HG02610 (cell line): ENCODE results near the gene ALDH9A1.
"Not testable (repeated sequence)": the region's sequence is repeated elsewhere in the genome, so short reads cannot be mapped to it uniquely, and the experiment has no call there.

Experiments used
- ATAC-seq: cut with Tn5 transposase; IDR thresholded peaks from one replicate; pipeline ENCODE4 v1.9.1; 2021; ENCODE audit warnings: mild to moderate bottlenecking, moderate library complexity; ENCODE audit not compliant: unreplicated experiment

ALDH9A1 gene

DNA sequence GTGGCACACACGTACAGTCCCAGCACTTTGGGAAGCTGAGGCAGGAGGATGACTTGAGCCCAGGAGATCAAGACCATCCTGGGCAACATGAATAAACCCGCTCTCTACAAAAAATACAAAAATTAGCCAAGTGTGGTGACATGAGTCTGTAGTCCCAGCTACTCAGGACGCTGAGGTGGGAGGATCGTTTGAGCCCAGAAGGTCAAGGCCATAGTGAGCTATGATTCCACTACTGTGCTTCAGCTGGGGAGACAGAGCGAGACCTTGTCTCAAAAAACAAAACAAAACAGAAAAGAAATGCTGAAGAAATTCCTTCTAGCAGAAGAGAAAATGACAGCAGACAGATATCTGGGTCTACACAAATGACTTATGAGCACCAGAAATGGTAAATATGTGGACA, 10.3 kb downstream of the ALDH9A1 start:
- ATAC-seq: no peak

DNA sequence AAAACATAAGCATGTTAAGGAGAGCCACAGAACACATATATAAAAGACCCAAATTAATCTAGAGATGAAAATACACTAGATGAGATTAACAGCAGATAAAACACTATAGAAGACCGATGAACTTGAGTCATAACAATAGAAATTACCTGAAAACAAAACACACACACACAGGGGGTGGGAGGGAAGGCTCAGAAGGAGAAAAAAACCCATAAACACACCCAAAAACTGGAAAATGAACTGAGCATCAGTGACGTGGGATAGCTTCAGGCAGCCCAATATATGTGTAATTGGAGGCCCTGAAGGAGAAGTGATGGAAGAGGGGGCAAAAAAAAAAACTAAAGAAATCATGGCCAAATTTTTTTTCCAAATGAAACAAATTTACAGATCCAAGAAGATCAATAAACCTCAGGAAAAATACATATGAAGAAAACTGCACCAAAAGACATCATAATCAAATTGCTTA, 11.4 kb downstream of the ALDH9A1 start:
- ATAC-seq: peak; percentile 34

DNA sequence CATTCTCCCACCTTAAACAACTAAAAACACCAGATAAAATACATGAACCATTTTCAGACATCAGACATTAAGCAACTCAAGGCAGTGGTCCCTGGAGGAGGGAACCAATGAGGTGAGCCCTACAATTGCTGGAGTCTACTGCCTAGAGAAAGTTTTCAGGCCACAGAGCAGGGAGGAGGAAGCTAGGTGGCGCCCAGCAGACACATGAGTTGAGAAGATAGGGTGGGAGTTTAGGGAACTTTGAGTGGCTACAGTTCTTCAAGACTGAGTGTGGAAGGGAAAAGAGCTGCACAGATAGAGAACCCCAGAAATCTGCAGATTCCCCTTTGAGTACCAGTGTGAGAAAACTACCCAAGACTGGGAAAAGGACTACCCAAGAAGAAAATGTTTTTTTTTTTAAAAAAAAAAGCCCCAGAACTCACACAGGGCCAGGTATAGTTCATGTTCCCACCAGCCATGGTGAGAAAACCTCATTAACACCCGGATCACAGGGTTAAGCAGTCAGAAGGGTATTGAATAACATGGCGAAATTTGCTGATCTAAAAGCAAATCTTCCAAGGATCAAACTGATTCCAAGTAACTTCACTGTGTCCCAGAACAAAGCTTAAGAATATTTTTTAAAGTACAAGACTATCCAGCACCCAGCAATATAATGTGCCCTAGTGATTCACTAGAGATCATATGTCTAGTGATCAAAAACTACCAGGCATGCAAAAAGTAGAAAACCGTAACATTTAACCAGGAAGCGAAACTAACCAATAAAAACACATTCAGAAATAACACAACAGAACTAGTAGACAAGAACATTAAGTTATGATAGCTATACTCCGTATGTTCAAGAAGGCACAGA, 12.0 kb downstream of the ALDH9A1 start:
- peak; percentile 57 for ATAC-seq

DNA sequence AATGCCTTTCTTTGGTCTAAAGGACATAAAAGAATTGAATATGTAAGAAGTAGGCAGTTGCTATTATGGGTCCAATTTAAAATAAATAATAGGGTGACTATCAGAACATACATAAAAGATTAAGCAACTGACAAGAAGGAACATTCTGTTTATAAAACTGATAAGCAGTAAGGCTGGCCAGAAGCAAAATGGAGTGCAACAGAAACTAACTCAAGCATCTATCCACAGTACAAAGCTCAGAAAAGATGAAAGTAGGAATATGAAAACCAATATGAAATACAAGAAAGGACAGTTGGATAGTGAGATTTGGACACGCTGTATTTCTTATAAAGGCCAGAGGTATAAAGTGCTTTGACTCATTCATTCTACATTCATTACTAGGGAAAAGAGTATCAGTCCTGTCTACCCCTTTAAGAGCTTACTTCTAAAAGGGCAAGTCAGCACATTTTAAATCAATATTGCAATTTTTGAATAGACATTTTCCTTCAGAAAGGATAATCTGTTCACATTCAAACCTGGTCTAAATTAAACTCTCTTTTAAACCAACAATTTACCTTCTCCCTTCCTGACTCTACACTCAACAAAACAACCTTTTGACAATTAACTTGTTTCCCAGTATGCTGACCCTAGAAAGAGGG, 14.4 kb downstream of the ALDH9A1 start:
- ATAC-seq: no peak

DNA sequence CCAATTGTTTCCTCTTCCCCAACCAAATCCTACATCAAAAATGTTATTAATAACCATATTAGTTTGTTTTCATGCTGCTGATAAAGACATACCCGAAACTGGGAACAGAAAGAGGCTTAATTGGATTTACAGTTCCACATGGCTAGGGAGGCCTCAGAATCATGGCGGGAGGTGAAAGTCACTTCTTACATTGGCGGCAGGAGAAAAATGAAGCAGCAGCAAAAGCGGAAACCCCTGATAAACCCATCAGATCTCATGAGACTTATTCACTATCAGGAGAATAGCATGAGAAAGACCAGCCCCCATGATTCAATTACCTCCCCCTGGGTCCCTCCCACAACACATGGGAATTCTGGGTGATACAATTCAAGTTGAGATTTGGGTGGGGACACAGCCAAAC, 17.6 kb downstream of the ALDH9A1 start:
- not testable (repeated sequence) for ATAC-seq

DNA sequence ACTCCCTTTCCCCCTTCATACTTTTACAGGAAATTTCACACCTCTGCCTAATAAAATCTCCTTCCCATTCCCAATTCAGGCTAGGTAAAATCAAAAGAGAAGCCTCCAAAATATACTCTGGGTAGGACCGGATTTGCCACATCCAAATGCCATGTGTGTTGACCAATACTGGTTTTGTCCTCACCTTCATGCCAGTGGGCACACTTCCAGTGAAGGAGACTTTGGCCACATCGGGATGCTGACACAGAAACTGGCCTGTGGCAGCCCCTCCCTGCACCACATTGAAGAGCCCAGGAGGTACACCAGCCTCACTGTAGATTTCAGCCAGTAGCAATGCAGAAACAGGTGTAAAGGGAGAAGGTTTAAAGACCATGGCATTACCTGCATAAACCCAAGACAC, 18.1 kb downstream of the ALDH9A1 start:
- no peak for ATAC-seq

DNA sequence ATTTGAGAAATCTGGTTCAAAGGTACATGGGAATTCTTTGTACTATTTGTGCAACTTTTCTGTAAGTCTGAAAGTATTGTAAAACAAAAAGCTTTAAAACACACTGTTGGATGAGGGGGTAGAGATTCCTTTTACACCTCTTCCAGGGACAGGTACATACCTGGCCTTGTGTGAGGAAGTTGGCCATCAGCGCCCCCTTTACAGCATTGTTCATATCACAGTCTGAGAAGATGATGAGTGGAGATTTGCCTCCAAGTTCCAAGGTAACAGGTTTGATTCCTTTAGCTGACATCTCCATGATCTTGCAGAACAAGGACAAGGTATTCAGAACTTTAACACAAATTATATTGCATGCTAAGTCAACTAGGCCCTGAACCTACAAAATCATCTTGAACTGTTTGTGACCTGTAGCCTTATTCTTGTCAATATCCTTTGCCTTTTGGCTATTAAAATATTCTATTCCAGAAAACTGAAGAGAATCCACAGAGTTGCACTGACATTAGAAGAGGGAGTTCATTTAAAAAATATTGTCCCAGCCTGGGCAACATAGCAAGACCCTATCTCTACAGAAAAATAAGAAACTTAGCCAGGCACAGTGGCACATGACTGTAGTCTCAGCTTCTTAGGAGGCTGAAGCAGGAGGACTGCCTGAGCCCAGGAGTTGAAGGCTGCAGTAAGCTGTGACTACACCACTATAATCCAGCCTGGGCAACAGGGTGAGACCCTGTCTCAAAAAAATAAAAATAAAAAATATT, 18.9 kb downstream of the ALDH9A1 start:
- no peak for ATAC-seq

DNA sequence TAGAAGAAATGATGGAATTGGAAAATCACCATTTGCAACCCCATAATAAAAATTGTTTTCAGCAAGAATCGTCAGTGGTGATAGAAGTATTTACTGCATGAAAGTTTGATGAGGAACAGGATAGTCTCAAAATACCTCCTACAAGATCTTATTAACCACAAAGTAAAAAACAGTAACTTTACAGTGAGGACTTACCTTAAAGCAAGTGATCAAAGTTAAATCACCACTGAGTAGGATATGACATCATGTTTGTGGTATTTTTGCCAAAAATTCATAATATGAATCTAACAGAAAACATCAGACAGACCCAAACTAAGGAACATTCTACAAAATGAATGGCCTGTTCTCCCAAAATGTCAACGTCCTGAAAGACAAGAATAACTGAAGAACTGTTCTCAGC, 19.9 kb downstream of the ALDH9A1 start:
- ATAC-seq: no peak

DNA sequence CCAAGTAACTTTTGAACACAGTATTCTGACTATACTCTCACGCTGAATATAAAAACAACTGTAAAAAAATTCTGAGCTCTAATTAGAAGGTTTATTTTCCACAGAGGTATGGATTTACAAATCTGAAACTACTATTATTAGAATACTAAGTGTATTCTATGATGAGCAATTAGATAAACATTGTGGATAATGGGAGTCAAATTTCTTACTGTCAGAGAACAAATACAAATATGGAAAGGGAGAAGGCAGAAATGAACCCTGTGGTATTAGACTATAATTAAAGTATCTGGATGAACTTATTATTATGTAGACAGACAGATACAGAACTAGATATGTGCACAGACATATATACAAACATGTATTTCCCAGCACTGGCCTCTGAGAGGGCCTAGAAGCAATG, 22.6 kb downstream of the ALDH9A1 start:
- no peak for ATAC-seq

DNA sequence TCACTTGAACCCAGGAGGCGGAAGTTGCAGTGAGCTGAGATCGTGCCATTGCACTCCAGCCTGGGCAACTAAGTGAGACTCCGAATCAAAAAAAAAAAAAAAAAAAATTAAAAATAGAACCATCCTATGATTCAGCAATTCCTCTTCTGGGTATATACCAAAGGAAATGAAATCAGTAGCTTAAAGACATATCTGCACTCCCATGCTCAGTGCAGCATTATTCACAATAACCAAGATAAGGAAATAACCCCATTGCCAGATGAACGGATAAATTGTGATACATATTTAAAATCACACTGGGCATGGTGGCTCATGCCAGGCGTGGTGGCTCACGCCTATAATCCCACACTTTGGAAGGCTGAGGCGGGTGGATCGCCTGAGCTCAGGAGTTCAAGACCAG, 23.8 kb downstream of the ALDH9A1 start:
- no peak for ATAC-seq

DNA sequence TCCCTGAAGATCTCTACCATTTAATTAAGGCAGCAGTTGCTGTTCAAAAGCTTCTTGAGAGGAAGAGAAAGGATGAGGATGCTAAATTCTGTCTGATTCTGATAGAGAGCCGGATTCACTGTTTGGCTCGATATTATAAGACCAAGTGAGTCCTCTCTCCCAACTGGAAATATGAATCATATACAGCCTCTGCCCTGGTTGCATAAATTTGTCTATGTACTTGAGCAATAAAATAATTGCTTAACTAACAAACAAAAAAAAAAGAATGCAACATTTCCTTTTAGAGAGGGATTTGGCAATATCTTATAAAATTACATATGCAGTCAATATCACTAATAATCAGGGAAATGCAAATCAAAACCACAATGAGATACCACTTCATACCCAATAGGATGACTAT, 26.8 kb downstream of the ALDH9A1 start:
- no peak for ATAC-seq

DNA sequence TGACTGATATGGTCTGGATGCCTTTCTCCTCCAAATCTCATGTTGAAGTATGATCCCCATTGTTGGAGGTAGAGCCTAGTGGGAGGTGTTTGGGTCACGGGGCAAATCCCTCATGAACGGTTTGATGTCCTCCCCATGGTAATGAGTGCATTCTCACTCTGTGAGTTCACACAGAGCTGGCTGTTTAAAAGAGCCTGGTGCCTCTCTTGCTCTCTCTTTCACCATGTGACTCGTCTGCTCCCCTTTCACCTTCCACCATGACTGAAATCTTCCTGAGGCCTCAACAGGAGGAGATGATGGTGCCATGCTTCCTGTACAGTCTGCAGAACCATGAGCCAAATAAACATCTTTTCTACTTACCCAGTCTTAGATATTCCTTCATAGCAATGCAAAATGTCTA, 30.2 kb downstream of the ALDH9A1 start:
- no peak for ATAC-seq

DNA sequence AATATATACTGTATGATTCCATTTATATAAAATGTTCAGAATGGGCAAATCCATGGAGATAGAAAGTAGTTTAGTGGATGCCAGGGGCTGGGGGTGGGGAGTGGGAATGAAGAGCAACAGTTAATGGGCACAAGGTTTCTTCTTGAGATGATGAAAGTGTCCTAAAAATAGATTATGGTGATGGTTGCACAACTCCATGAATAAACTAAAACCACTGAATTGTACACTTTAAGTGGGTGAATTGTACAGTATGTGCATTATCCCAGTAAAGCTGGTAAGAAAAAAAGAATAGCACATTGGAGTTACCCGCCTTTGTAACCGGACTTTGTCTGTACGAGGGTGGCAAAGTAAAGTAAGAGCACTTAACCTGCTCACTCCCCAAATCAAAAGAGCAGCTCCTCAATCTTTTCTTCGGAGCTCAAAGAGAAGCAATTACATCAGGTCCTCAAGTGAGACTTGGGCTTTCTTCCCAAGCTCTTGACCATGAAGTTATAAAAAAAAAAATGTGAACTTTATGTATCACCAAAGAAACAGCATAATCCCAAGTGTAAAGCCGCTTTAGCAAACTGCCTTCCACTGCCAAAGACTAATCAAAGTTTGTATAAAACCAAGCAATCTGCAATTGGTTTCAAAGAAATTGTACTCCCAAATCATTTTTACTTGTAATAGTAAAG, 32.1 kb downstream of the ALDH9A1 start:
- ATAC-seq: no peak

DNA sequence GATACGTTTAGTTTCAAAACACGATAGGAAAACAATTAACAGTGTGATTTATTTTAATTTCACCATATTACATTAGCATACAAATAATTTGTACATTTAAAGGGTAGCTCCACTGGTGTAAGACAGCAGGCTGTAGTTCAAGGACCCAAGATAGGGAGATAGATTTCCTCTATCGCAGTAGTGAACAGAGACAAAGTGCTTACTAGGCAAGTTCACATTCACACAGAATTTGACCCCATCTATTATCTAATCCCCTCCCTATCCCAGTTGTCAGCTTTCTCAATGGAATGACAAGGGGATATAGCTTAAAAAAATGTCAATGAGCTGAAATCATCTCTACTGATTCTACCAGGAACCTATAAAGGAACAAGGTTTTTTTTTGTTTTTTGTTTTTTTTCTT, 36.2 kb downstream of the ALDH9A1 start:
- ATAC-seq: no peak

DNA sequence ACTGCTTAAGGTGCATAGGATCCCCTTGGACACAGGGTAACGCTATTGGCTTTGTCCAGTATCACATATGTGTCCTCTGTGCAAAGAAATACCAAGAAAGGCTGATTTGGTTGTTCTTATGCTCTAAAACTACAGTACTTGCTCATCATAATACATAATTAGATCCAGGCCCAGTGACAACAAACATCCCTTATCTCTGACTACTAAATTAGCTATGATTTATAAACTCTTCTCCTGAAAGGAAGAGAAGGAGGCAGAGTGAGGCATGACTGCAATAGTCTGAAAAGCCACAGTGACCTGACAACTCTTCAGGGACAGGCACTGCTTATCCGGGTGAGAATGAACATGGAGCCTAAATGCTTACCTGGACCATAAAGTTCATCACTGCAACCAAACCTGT, 36.7 kb downstream of the ALDH9A1 start:
- no peak for ATAC-seq

DNA sequence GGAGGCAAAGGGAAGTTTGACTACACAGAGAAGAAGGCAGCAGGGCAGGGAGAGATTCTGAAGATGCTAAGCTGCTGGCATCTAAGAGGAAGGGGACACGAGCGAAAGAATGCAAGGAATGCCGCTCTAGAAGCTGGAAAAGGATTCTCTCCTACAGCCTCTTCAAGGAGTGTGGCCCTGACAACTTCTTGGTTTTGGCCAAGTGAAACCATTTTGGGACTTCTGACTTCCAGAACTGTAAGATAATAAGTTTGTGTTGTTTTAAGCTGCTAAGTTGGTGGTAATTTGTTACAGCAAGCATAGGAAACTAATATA, 38.8 kb downstream of the ALDH9A1 start:
- ATAC-seq: no peak

DNA sequence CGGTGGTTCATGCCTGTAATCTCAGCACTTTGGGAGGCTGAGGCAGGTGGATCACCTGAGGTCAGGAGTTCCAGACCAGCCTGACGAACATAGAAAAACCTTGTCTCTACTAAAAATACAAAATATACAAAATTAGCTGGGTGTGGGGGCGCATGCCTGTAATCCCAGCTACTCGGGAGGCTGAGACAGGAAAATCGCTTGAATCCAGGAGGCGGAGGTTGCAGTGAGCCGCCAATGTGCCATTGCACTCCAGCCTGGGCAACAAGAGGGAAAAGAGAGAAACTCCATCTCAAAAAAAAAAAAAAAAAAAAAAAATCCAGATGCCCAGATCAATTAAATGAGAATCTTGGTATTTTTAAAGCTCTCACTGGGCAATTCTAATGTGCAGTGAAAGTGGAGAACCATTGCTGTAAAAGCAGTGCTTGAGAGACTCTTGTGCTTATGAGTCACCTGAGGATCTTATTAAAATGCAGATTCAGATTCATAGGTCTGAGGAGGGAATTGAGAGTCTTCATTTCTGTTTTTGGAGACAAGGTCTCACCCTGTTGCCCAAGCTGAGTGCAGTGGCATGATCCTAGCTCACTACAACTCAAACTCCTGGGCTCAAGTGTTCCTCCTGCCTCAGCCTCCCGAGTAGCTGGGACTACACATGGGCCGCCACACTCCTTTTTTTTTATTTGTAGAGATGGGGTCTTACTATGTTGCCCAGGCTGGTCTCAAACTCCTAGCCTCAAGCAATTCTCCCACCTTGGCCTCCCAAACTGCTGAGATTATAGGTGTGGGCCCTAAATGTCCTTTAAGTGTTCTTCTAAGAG, 39.4 kb downstream of the ALDH9A1 start:
- ATAC-seq: not testable (repeated sequence)

DNA sequence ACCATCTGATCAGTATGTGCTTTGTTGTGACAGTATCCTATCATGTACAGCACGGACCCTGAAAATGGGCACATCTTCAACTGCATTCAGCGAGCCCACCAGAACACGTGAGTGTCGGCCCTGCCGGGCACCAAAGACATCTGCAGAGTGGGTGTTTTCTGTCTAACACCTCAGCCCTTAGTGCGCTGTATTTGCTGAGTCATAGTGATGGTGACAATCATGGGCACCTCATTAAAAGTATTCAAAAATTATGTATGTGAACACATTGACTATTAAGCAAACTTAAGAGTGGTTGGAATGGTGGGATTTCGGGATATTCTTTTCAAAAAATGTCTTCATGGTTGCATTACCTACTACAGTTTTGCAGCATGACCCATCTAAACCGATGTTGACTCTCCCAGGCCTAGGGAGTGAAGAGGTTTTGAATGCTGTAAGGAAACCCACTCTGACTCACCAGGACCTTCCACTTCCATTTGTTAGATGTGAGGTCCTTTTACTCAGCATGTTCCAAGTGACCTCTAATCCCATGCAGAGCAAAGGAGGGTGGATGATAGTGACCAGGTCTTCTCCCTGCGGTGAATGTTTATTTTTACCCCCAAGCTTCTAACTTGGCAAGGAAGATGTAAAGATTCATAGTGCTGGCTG, 47.3 kb downstream of the ALDH9A1 start:
- ATAC-seq: no peak

DNA sequence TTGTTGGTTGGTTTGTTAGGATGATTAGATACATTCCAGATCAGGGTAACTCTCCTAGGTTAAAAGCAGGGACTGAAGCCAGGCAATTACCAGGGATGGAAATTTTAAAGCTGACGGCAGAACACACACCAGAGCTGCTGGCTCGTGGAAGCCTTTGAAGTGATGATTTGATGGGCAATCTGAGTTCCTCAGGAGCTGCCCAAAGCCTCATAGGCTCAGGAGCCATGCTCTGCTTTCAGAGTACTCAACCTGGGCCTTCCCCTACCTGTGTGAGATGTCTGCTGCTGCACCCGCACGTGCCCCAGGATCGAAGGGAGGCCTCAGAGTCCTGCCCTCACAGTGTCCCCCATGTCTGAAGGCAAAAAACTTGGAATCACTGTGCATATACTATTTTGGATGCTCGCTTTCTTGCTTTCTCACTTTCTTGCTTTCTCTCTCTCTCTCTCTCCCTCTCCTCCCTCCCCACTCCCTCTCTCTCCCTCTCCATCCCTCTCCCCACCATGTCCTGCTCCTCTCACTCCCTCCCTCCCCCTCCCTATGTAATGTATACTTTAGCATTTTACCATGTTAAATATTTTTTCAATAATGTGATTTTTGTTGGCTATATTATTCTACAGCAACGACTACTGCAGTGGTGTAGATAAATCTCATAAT, 49.3 kb downstream of the ALDH9A1 start:
- ATAC-seq: no peak

DNA sequence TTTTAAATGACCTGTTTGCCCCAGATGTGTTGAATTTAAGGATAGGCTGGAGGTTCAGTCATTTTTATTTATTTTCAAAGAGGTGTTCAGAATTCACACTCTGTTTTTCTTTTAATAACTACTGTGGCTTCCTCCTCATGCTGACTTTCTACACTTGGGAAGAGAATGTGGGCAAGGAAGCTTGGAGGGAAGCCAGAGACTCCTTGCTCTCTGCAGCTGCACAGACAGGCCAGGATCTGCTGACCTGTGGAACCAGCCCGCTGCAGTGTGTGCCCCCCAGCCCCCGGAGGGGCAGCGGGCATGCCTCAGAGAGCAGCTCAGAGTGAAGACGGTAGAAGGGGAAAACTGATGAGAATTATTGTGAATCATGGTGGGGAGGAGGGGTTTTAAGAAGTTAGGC, 50.4 kb downstream of the ALDH9A1 start:
- ATAC-seq: no peak
